ENCODE results near the gene ESR1.

The ESR1 gene

DNA sequence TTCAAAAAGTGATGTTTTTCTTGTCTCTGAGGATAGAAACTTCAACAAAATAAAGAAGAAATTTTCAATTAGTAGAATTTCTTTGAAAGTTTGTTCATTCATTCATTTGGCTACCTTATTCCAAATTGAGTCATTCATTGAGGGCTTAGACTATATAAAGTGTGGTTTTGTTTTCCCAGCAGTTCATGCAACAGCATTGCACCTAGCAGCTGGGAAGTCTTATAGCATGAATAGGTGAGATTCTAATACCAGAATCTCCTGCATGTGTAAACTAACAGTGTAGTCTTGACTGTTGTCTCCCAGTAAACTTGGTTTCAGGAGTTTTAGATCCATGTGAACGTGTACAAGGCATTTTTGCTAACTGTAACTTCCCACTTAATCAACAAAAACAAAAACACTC, 7.1 kb downstream of the ESR1 start:
- no peak overlapping the region for H3K27ac ChIP-seq
- TF ChIP-seq, protein P1, sequence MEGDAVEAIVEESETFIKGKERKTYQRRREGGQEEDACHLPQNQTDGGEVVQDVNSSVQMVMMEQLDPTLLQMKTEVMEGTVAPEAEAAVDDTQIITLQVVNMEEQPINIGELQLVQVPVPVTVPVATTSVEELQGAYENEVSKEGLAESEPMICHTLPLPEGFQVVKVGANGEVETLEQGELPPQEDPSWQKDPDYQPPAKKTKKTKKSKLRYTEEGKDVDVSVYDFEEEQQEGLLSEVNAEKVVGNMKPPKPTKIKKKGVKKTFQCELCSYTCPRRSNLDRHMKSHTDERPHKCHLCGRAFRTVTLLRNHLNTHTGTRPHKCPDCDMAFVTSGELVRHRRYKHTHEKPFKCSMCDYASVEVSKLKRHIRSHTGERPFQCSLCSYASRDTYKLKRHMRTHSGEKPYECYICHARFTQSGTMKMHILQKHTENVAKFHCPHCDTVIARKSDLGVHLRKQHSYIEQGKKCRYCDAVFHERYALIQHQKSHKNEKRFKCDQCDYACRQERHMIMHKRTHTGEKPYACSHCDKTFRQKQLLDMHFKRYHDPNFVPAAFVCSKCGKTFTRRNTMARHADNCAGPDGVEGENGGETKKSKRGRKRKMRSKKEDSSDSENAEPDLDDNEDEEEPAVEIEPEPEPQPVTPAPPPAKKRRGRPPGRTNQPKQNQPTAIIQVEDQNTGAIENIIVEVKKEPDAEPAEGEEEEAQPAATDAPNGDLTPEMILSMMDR (conservative IDR thresholded peaks at IDR 0.05), result no peak
- no peak for TF ChIP-seq ZFX (IDR thresholded peaks at IDR 0.05)

DNA sequence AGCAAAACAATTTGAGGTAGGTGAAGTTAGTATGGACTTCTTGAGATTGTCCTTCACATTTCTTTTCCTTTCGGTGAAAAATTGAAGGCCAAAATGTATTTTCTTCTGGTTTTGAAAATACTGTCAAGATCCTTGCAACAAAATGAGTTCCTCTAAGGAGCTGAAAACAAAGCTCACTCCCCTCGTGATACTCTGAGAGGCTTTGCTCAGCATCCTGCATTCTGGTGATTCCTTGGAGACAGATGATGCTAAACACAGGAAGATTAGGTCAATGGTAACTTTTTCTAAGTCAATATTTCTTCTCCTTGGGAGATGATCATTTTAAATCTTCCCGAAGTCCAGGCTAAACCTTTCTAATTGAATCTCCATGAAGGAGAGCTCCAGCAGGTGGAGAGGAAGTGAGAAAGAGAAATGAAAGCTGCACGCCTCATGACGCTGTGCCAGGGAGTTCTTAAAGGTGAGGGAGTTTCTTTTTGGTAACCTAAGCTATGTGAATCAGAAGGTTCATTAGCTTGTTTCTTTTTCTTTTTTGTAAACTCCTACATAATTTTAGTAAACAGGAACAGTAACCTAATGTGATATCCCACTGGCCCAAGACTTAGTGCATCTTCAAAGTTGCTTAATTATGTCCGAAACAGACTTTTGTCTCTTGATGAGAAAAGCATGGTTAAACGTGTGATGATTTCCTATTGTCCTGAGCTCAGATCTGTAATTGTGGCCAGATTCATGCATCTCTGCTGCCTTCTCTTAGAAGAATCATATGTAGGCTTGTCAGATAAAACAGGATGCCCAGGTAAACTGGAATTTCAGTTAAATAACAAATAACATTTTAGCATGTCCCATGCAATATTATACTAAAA, 15.0 kb downstream of the ESR1 start:
- no peak for TF ChIP-seq ZFX (IDR thresholded peaks at IDR 0.05)
- TF ChIP-seq, protein P1 (conservative IDR thresholded peaks at IDR 0.05), result no peak
- no peak overlapping the region for H3K27ac ChIP-seq

DNA sequence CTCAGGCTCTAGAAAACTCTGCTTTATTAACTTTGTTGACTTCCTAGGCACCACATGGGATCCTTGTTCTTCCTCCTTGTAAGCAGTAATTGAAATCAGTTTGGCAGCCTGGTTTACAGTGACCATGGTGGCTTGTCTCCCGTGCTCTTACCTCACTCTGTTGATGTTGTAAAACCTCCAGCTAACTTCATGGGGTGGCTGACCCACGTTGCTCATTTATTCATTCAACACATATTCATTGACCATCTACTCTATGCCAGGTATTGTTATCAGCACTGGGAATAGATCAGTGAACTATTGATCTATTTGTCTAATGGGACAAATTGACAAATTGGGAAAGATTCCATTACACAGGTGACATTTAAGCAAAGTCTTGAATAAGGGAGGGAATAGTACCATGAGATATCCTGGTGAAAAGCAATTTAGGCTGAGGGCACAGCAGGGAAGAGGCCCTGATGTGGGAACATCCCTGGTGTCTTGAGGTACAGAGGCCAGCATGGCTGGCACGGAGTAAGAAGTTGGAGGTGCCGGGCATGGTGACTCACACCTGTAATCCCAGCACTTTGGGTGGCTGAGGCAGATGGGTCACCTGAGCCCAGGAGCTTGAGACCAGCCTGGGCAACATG, 19.1 kb downstream of the ESR1 start:
- H3K27ac ChIP-seq, result no peak overlapping the region
- no peak for TF ChIP-seq ZFX (IDR thresholded peaks at IDR 0.05)
- TF ChIP-seq, protein P1 (conservative IDR thresholded peaks at IDR 0.05), result no peak

DNA sequence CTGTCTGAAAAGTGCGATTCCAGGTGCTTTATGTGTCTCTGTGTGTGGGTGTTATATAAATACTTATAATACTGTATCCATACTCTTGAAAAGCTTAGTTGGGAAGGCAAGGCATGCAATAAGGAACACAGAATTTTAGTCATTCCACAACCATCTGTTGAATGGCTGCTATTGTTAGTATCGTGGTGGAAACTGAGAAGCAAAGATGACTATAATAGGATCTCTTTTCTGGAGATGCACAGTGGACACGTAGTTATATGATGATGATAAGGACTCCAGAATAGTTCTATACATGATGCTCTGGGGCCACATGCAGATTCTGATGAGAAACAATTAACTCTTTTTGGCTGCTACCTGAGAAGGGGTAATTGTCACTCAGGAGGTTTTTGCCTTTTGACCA, 25.2 kb downstream of the ESR1 start:
- no peak overlapping the region for H3K27ac ChIP-seq
- TF ChIP-seq ZFX (IDR thresholded peaks at IDR 0.05), result no peak
- TF ChIP-seq, protein P1 (conservative IDR thresholded peaks at IDR 0.05), result no peak

DNA sequence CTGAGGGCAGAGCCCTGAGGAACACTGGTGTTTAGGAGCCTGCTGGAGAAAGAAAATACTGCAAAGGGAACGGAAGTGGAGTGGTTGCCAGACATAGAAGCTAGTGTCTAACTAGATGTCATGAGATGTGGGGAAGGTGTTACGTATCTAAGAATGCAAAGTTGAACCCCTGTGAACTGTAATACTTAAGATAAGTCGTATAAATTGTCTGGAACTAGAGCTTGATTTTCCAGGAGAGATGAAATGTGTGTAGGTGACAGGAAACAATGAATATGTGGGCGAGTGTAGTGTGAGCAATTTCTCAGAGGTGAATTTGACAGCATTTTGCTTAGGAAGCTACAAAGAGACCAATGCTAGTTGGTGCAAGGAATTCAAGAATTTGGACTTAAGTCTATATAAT, 27.9 kb downstream of the ESR1 start:
- H3K27ac ChIP-seq, result no peak overlapping the region
- no peak for TF ChIP-seq ZFX (IDR thresholded peaks at IDR 0.05)
- TF ChIP-seq, protein P1 (conservative IDR thresholded peaks at IDR 0.05), result no peak

DNA sequence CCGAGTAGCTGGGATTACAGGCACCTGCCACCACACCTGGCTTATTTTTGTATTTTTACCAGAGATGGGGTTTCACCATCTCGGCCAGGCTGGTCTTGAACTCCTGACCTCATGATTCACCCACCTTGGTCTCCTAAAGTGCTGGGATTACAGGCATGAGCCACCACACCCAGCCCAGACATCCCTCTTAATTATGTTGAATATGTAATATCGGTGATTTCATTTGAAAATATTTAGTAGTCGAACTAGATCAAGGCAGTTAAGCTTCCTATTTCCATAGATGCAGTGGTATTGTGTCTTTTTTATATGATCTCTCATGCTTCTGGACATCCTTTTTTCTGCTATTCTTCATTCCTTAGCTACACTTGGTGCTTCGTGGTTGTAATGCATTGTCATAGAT, 29.7 kb downstream of the ESR1 start:
- no peak for TF ChIP-seq ZFX (IDR thresholded peaks at IDR 0.05)
- TF ChIP-seq, protein P1 (conservative IDR thresholded peaks at IDR 0.05), result no peak

DNA sequence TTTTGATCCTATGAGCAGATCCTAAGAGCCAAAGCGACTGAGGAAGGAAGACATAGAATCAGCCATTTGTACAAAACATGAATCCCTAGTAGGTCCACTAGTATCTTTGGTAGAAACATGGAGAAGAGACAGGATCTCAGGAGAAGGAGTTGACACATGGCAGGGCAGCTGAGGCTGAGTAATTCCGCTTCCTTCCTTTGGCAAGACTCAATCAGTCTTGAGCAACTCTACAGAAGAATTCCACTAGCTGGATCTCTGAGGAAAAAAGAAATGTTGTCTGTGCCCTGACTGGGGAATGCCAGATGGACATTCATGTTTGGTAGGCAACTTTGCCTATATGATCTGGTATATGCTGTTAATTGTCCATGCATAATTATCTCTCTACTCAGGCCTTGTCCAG, 35.3 kb downstream of the ESR1 start:
- H3K27ac ChIP-seq, result no peak overlapping the region
- no peak for TF ChIP-seq ZFX (IDR thresholded peaks at IDR 0.05)
- TF ChIP-seq, protein P1 (conservative IDR thresholded peaks at IDR 0.05), result no peak

More for the DNA sequence above, 29.7 kb downstream of the ESR1 start:
- no peak overlapping the region for H3K27ac ChIP-seq

Measured in C4-2B (cell line).